GM21528 (cell line): Measurements from ENCODE around the gene SORBS1.
A peak's percentile ranks its signal among the peaks of the same experiment; 100 is the strongest.

ENCODE experiments used
- ATAC-seq: cut with Tn5 transposase; IDR thresholded peaks from one replicate; pipeline ENCODE4 v1.9.1; 2021; ENCODE audit warnings: mild to moderate bottlenecking, moderate library complexity; ENCODE audit not compliant: unreplicated experiment, low FRiP score

Gene SORBS1

DNA sequence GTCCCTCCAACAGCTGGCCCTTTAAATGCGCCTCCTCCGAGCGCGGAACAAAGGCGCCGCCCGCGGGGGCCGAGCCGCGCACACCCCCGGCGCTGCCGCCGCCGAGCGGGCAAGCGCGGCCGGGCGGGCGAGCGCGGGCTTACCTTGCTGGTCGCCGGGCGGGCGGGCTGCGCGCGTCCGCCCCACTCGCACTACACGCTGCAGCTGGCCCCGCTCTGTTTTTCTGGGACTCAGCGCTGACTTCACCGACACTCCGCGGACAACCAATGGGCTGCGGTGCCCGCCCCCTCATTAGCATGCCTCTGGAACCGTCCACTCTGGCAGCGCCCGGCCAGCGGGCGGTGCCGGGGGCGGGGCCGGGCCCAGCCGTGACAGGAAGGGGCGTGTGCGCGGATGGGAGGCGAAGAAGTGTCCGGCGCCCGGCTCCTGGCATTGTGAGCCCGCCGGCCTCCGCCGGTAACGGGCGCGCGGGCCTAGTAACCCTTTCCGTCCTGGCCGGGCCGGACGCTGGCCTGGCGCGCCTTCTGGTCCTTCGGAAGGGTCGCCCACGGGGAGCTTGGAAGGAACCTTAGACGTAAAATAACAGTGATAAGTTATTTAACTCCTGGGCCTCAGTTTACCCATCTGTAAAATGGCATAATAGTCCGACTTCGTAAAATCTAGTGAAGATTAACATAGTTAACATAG is at the start of gene SORBS1:
SORBS1 (minus strand) TSS at position 195 of the 687 bp plus-strand sequence. CDS start 120,236 bp downstream, outside the sequence.
- ATAC-seq, result peak; percentile 100

GRCh38 chr10:95610727-95611126 is 49.6 kb upstream of the SORBS1 start:
- ATAC-seq, result no peak

GRCh38 chr10:95606922-95607321 is 45.8 kb upstream of the SORBS1 start:
- ATAC-seq, result no peak

- no peak for ATAC-seq
Measured at GRCh38 chr10:95605163-95605562, 44.0 kb upstream of the SORBS1 start.

DNA sequence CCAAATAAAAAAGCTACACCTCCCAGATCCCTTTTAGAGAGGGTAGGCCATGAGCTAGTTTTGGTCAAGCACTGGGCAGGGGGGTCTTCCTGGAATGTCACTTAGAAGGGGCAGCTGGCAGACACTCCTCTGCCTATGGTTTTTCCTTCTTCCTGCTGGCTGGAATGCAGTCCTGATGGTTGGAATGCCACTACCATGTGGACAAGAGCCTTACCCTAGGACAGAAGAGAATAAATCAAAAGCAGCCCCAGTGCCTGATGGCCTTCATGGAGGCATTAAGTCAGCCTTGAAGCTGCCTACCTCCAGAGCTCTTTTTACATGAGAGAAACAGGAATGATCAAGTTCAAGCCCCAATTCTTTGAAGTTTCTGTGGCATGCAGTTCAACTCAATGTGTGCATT is 43.5 kb upstream of the SORBS1 start:
- ATAC-seq, result no peak

DNA sequence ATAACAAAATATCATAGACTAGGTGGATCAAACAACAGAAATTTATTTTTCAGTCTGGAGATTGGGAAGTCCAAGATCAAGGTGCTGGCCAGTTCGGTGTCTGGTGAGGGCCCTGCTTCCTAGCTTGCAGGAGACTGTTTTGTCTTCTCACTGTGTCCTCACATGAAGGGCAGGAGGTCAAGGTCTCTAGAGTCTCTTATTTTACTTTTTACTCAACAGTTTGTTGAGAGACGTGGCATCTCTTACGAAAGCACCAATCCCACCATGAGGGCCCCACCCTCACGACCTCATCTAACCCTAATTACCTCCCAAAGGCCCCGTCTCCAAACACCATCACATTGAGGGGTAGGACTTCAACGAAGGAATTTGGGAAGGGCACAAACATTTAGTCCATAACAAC is 41.2 kb upstream of the SORBS1 start:
- ATAC-seq, result no peak

GRCh38 chr10:95601116-95601719 is 40.0 kb upstream of the SORBS1 start:
- ATAC-seq, result no peak

- no peak for ATAC-seq
Measured at GRCh38 chr10:95600158-95600557, 39.0 kb upstream of the SORBS1 start.

DNA sequence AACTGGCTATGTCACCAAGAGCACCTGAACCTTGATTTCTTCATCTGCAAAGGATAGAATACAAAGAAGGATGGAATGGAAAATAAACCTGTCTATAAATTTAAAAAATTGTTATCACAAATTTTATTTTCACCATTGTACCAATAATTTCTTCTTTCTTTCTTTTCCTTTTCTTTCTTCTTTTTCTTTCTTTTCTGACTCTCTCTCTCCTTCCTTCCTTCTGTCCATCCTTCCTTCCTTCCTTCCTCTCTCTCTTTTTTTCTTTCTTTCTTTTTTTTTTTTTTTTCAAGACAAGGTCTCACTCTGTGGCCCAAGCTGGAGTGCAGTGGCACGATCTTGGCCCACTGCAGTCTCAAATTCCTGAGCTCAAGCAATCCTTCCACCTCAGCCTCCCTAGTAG is 36.6 kb upstream of the SORBS1 start:
- no peak for ATAC-seq

DNA sequence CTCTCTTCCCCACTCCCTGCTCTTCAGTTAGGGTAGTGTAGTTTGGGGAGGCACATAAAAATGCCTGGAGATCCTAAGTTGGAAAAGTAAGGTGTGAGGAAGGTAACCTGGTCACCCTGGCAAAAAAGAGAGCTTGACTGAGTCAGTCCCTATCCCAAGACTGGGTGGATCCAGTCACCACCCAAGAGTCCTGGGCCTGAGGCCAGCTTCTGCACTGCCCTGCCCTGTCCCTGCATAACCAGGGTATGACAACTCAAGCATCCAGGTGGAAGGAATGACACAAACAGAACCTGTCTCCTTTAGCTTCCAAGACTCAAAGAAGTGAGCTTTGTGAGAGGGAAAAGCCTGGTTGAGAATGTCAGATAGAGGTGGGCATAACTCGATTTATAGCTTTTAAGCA is 26.9 kb upstream of the SORBS1 start:
- ATAC-seq, result no peak

- ATAC-seq, result no peak
Measured at GRCh38 chr10:95579835-95580535, 18.8 kb upstream of the SORBS1 start.

DNA sequence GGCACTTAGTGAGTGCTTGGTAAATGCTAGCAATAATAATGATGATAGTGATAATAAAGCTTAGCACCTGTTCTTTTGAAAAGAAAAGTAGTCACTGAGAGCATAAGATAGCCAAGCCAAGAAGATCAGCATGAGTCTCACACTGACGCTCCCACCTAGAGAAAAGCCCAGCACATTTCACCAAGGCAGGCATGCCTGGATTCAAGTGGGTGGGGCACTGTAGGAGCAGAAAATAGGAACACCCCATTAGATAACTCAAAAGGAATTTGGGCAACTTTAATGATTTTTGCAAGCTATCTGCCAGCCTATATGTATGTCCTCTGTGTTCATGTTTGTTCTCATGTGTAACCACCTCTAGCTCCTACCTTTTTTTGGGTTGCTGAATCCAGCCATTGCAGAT is 18.1 kb upstream of the SORBS1 start:
- no peak for ATAC-seq

DNA sequence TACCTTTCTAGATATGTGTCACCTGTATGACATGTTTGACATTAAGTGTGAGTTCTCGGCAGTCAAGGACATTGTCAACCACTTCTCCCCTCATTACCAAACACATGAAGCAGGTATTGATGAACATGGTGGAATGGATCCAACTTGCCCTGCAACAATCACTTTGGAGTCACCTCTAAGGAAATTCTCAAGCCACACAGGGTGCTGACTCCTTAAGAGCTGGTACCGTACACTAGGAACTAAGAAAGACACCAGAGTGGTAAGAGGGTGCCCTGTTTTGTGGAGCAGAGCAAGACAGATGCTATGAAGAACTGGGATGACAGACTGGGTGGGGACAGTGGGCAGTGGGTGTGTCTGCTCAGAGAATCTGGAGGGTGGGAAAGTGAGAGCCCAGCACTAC is 17.4 kb upstream of the SORBS1 start:
- ATAC-seq, result no peak

- no peak for ATAC-seq
Measured at GRCh38 chr10:95574649-95575365, 13.6 kb upstream of the SORBS1 start.

DNA sequence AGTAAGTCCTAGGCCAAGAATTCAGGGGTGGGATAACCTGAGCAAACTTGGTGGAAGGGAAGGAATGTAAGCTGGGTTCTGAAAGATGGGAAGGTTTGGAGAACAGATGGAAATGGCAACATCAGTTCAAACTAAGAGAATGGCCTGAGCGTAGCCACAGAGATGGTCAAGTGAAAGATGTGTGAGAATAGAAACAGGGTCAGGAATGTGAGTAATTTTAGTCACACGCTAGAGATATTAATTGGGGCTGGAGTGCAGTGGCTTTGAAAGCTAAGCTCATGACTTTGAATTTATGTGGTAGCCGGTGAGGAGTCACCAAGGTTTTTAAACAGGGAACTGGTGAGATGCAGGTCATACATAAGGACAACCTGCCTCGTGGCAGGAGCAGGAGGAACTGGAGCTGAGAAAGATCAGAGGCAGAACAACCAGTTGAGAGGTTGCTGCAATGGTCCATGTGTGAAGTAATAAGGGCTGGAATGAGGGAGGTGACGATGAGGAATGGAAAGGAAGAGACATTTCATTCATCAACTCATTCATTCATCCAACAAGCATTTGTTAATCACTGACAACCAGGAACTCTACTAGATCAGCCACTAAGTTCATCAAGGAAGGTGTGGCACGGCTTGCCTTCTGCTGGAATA is 12.9 kb upstream of the SORBS1 start:
- ATAC-seq, result no peak

- no peak for ATAC-seq
Measured at GRCh38 chr10:95573527-95573926, 12.4 kb upstream of the SORBS1 start.

DNA sequence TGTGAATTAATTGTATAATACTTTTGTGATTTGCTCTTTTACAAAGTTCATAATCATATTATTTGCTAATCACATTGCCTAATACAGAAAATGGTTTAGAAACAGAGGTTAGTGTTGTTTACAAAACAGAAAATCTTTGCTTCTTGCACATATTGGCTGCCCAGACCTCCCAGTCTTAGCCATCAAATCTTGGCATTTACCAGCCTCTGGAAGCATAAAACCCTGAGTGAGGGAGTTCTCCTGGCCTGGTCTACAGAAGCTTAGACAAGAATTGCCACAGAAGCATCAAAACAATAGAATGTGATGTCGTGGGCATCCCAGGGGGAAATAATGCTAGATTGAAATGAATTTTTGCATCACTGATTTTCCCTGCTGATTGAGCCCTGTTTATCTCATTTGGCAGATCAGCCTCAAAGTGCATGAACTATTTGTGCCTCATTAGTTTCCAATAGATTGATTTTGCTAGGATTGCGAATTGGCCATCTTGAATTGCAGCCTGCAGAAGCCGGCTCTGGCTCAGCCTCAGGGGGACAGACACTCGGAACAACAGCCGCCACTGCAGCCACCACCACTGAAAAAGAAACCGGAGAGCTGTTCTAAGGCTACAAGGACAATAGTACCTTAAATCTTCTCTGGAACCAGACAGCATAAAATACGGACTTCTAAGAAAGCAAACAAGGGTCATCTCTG is 11.1 kb upstream of the SORBS1 start:
- no peak for ATAC-seq

- no peak for ATAC-seq
Measured at GRCh38 chr10:95571390-95571789, 10.2 kb upstream of the SORBS1 start.

DNA sequence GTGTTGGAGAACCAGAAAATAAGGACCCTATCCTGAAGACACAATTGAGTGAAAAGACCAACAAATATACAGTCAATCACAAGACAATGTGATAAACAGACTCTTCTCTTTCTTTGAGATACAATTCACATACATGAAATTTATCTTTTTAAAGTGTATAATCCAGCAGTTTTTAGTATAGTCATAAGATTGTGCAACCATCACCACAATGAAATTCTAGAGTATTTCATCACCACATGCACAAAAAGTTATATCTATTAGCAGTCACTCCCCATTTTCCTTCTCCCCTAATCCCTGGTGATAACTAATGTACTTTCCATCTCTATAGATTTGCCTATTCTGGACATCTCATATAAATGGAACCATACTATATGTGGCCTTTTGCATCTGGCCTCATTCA is 8.2 kb upstream of the SORBS1 start:
- no peak for ATAC-seq
